ENCODE data around the gene MMP24OS. TPM values are rescaled to one million over a fixed set of nuclear protein-coding genes. Genes with fewer than 3 reads are reported as not detected.

The MMP24OS gene
- total and polyA plus RNA-seq, 2 donors (not counting 3 experiments of a cell fraction or from before 2014, with no cell fraction given): 35.1 to 55.6 TPM

DNA sequence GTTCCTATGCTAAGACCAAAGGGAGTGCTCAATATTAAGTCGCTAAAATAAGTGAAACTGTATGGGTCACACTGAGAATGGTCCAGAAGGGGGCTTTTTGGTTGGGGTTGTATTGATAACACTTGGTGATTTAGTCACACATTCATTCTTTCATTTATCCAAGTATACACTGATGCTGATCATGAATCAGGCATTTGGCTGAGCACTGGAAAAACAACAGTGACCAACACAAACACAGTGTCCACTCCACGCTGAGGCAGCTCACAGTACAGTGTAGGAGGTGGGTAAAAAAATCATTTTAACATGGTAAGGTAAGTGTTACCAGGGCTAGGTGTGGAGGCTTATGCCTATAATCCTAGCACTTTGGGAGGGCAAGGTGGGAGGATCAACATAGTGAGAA, 23.5 kb upstream of the MMP24OS start:
- Histone ChIP-seq H3K4me2 (ENCODE audit: insufficient read depth, low read length) (no peak overlapping the region), H3K36me3 (ENCODE audit: control insufficient read depth in 2 of 2, extremely low read depth in 1 of 2, insufficient read depth in 2 of 2, low read length in 2 of 2) (no peaks in the 10 kb centered on the region), H3K79me2 (ENCODE audit: control insufficient read depth, insufficient read depth, low read length) (no peaks in the 10 kb centered on the region), H3K9me3 (replicated peaks; ENCODE audit: control insufficient read depth, insufficient read depth, low read length) (no peaks in the 10 kb centered on the region), H3K9me1 (replicated peaks; ENCODE audit: control insufficient read depth, extremely low read depth, insufficient read depth, low read length) (no peaks in the 10 kb centered on the region), H3K9ac (replicated peaks; ENCODE audit: extremely low read depth, insufficient read depth, low read length) (no peak overlapping the region), H2AFZ (ENCODE audit: low read depth, low read length) (no peak overlapping the region), H3K27me3 (ENCODE audit: control insufficient read depth in 2 of 2, insufficient read depth in 2 of 2, low read length in 2 of 2) (no peaks in the 10 kb centered on the region), H4K20me1 (replicated peaks; ENCODE audit: control insufficient read depth, extremely low read depth, insufficient read depth, low read length) (no peaks in the 10 kb centered on the region), H3K4me3 (replicated peaks in 1 of 3; ENCODE audit: insufficient read depth in 1 of 3, low read depth in 1 of 3, low read length in 3 of 3) (no peak overlapping the region), H3K27ac (ENCODE audit: insufficient read depth, low read depth, low read length) (no peak overlapping the region), H3K4me1 (ENCODE audit: control insufficient read depth, extremely low read depth, insufficient read depth, low read length) (peaks cover 42% of the 10 kb centered on the region)
- intact Hi-C loops (cut with micrococcal nuclease): no loop called here
- TF ChIP-seq POLR2A (IDR thresholded peaks at IDR 0.05; ENCODE audit: low read depth, low read length): no peak
- no peak for TF ChIP-seq MAX (IDR thresholded peaks at IDR 0.05; ENCODE audit: insufficient read depth, insufficient read length)
- TF ChIP-seq JUN (IDR thresholded peaks at IDR 0.05; ENCODE audit: borderline replicate concordance, insufficient read depth, insufficient read length, low read depth): no peak
- no peak for TF ChIP-seq EZH2 (IDR thresholded peaks at IDR 0.05; ENCODE audit: borderline replicate concordance, low read depth, low read length, severe bottlenecking)
- TF ChIP-seq, protein P1, sequence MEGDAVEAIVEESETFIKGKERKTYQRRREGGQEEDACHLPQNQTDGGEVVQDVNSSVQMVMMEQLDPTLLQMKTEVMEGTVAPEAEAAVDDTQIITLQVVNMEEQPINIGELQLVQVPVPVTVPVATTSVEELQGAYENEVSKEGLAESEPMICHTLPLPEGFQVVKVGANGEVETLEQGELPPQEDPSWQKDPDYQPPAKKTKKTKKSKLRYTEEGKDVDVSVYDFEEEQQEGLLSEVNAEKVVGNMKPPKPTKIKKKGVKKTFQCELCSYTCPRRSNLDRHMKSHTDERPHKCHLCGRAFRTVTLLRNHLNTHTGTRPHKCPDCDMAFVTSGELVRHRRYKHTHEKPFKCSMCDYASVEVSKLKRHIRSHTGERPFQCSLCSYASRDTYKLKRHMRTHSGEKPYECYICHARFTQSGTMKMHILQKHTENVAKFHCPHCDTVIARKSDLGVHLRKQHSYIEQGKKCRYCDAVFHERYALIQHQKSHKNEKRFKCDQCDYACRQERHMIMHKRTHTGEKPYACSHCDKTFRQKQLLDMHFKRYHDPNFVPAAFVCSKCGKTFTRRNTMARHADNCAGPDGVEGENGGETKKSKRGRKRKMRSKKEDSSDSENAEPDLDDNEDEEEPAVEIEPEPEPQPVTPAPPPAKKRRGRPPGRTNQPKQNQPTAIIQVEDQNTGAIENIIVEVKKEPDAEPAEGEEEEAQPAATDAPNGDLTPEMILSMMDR (IDR thresholded peaks at IDR 0.05; ENCODE audit: extremely low read depth in 1 of 2, insufficient read depth in 1 of 2, low read depth in 1 of 2, low read length in 2 of 2): no peak
- no peak for TF ChIP-seq POLR2AphosphoS5 (IDR thresholded peaks at IDR 0.05; ENCODE audit: insufficient read depth, low read depth, low read length)
- no peak for TF ChIP-seq GATA2 (IDR thresholded peaks at IDR 0.05; ENCODE audit: insufficient read depth, insufficient read length, low read depth, low read length)
- no peak for TF ChIP-seq FOS (IDR thresholded peaks at IDR 0.05; ENCODE audit: borderline replicate concordance, insufficient read depth, low read length)
- TF ChIP-seq MYC (IDR thresholded peaks at IDR 0.05; ENCODE audit: low read depth, low read length): no peak
- BruUV-seq (replicated peaks): no TSS peak
- FAIRE-seq (no peak), DNase-seq (ENCODE audit: low read depth, low spot score) (no peak)
- ChIA-PET POLR2A (no interaction called here), CTCF (interaction anchor here (1.2 to 9.7 kb wide), 4 partner anchors 11 to 157 kb away, joined by 3 to 200 read pairs (median 103); partner anchors contain the start of genes FAM83C and GDF5)
- dilution Hi-C loops (cut with MboI; ENCODE audit: extremely low pct_ligation_motif_present, low sequenced_read_pairs): no loop called here
